H1 (cell line): ENCODE measurements around the gene RNF125. TPM values are rescaled to one million over a fixed set of nuclear protein-coding genes. Genes with fewer than 3 reads are reported as not detected.

ENCODE experiments used
- CTCF ChIA-PET: fragments of 300-600 bp; sonication (Branson Sonifier 250); formaldehyde crosslinking; loops from one replicate; lab custom pipeline; 2021; ENCODE audit not compliant: partially characterized antibody; lab: Charles Lee
- POLR2A ChIA-PET: fragments of 300-600 bp; sonication (Branson Sonifier 250); formaldehyde crosslinking; loops from one replicate; lab custom pipeline; 2021; ENCODE audit warnings: inconsistent platforms; ENCODE audit not compliant: partially characterized antibody; lab: Charles Lee
- DNase-seq, 2 experiments: peaks; one replicate each; pipeline versions ENCODE4 v3.0.0 to v3.0.0-alpha.2; 2010 to 2022; ENCODE audit warnings: low spot score in 2 of 2, low read depth in 1 of 2, mixed read lengths in 1 of 2
- FAIRE-seq: peaks from 2 replicates; lab custom pipeline; 2011; peaks lifted over from hg19 to GRCh38; lab: Jason Lieb, UNC
- H2AFZ ChIP-seq: 2 replicates; pipeline ENCODE4 v1.8.1; 2012; ENCODE audit warnings: low read length, inconsistent platforms
- H2AK5ac ChIP-seq: 2 replicates; pipeline ENCODE4 v1.6.1; 2013; ENCODE audit warnings: low read depth, low read length
- H2BK120ac ChIP-seq: replicated peaks from 2 replicates; pipeline ENCODE3; 2013; ENCODE audit warnings: low read depth, low read length, inconsistent platforms
- H2BK12ac ChIP-seq: 2 replicates; pipeline ENCODE4 v1.6.1; 2013; ENCODE audit warnings: low read depth, low read length
- H2BK15ac ChIP-seq: 2 replicates; pipeline ENCODE4 v1.6.1; 2013; ENCODE audit warnings: low read length
- H2BK20ac ChIP-seq: 2 replicates; pipeline ENCODE4 v1.6.1; 2013; ENCODE audit warnings: low read length
- H2BK5ac ChIP-seq: 2 replicates; pipeline ENCODE4 v1.6.1; 2013; ENCODE audit warnings: low read depth, low read length
- H3K14ac ChIP-seq: 2 replicates; pipeline ENCODE4 v1.6.1; 2013; ENCODE audit warnings: inconsistent platforms; ENCODE audit not compliant: insufficient read length
- H3K18ac ChIP-seq: 2 replicates; pipeline ENCODE4 v1.6.1; 2013; ENCODE audit warnings: low read length; ENCODE audit errors: extremely low read depth
- H3K23ac ChIP-seq: 2 replicates; pipeline ENCODE4 v1.6.1; 2013; ENCODE audit warnings: inconsistent platforms; ENCODE audit not compliant: insufficient read length
- H3K23me2 ChIP-seq: 2 replicates; pipeline ENCODE4 v1.6.1; 2013; ENCODE audit warnings: low read depth, low read length
- H3K27ac ChIP-seq: 2 replicates; pipeline ENCODE4 v1.6.1; 2011; ENCODE audit warnings: low read depth, low read length, inconsistent platforms
- H3K27me3 ChIP-seq, 4 experiments: replicated peaks in 1 of 4; 1 replicate in 1 of 4; 2 replicates in 3 of 4; pipeline versions ENCODE4 v1.6.1 to v1.8.1; 2011 to 2013; ENCODE audit warnings: low read length in 3 of 4, mild to moderate bottlenecking in 3 of 4, inconsistent platforms in 2 of 4, mixed read lengths in 2 of 4, moderate library complexity in 1 of 4; ENCODE audit not compliant: control insufficient read depth in 3 of 4, insufficient read depth in 3 of 4; ENCODE audit errors: extremely low read depth in 1 of 4
- H3K36me3 ChIP-seq, 4 experiments: 2 replicates each; pipeline versions ENCODE4 v1.6.1 to v1.8.1; 2011 to 2013; ENCODE audit warnings: mild to moderate bottlenecking in 4 of 4, low read length in 3 of 4, moderate library complexity in 2 of 4, control low read depth in 1 of 4, inconsistent platforms in 1 of 4; ENCODE audit not compliant: insufficient read depth in 4 of 4, control insufficient read depth in 2 of 4
- H3K4ac ChIP-seq: replicated peaks from 2 replicates; pipeline ENCODE3; 2013; ENCODE audit warnings: low read length, low read depth, mixed read lengths, inconsistent platforms; ENCODE audit not compliant: insufficient read length
- H3K4me1 ChIP-seq, 4 experiments: replicated peaks in 1 of 4; 1 replicate in 1 of 4; 2 replicates in 3 of 4; pipeline versions ENCODE4 v1.6.1 to v1.8.1; 2011 to 2013; ENCODE audit warnings: low read length in 3 of 4, inconsistent platforms in 2 of 4, mixed read lengths in 1 of 4; ENCODE audit not compliant: insufficient read depth in 4 of 4, control insufficient read depth in 3 of 4
- H3K4me2 ChIP-seq, 2 experiments: 2 replicates each; pipeline versions ENCODE4 v1.6.1 to v1.8.1; 2011 to 2013; ENCODE audit warnings: low read depth in 2 of 2, low read length in 2 of 2, control low read depth in 1 of 2, inconsistent platforms in 1 of 2, mild to moderate bottlenecking in 1 of 2; ENCODE audit not compliant: insufficient read depth in 1 of 2
- H3K4me3 ChIP-seq, 4 experiments: fragments of 200-600, 300-600 bp in 1 of 4; sonication (generic), shearing (Covaris generic), sonication (Bioruptor Twin) in 1 of 4; 2 replicates each; pipeline versions ENCODE4 v1.5.1 to v1.8.1; 2011 to 2016; ENCODE audit warnings: low read length in 4 of 4, low read depth in 3 of 4, control low read depth in 2 of 4, inconsistent platforms in 2 of 4, mild to moderate bottlenecking in 2 of 4, mixed read lengths in 1 of 4, moderate library complexity in 1 of 4; ENCODE audit not compliant: insufficient read depth in 2 of 4; ENCODE audit errors: extremely low read depth in 1 of 4
- H3K56ac ChIP-seq: replicated peaks from 2 replicates; pipeline ENCODE3; 2013; ENCODE audit warnings: low read depth, mild to moderate bottlenecking, mixed read lengths, low read length, inconsistent platforms; ENCODE audit not compliant: insufficient read length
- H3K79me1 ChIP-seq: 2 replicates; pipeline ENCODE4 v1.6.1; 2013; ENCODE audit warnings: low read depth, low read length, control low read depth
- H3K79me2 ChIP-seq, 2 experiments: 2 replicates each; pipeline versions ENCODE4 v1.6.1 to v1.8.1; 2012 to 2013; ENCODE audit warnings: low read length in 2 of 2, mild to moderate bottlenecking in 2 of 2, inconsistent platforms in 1 of 2; ENCODE audit not compliant: insufficient read depth in 2 of 2, control insufficient read depth in 1 of 2
- H3K9ac ChIP-seq, 4 experiments: replicated peaks in 1 of 4; 1 replicate in 1 of 4; 2 replicates in 3 of 4; pipeline versions ENCODE4 v1.6.1 to v1.8.1; 2011 to 2013; ENCODE audit warnings: low read depth in 3 of 4, low read length in 3 of 4, control low read depth in 2 of 4, mild to moderate bottlenecking in 2 of 4, moderate library complexity in 2 of 4, inconsistent platforms in 1 of 4; ENCODE audit errors: extremely low read depth in 1 of 4
- H3K9me3 ChIP-seq, 2 experiments: 2 replicates each; pipeline versions ENCODE4 v1.6.1 to v1.8.1; 2012 to 2013; ENCODE audit warnings: mild to moderate bottlenecking in 2 of 2, moderate library complexity in 2 of 2, control low read depth in 1 of 2, inconsistent platforms in 1 of 2, low read depth in 1 of 2, low read length in 1 of 2, mixed read lengths in 1 of 2; ENCODE audit not compliant: insufficient read depth in 2 of 2
- H4K20me1 ChIP-seq, 2 experiments: replicated peaks in 1 of 2; 2 replicates each; pipeline versions ENCODE3 to v1.8.1; 2011 to 2013; ENCODE audit warnings: inconsistent platforms in 2 of 2, low read length in 2 of 2, mild to moderate bottlenecking in 1 of 2; ENCODE audit not compliant: insufficient read depth in 2 of 2, control insufficient read depth in 1 of 2
- H4K5ac ChIP-seq: 2 replicates; pipeline ENCODE4 v1.6.1; 2013; ENCODE audit warnings: low read length, low read depth, mixed read lengths, inconsistent platforms; ENCODE audit not compliant: insufficient read length
- H4K8ac ChIP-seq: 2 replicates; pipeline ENCODE4 v1.8.0; 2013; ENCODE audit warnings: mild to moderate bottlenecking, moderate library complexity, low read length, inconsistent platforms; ENCODE audit not compliant: insufficient read depth; ENCODE audit errors: extremely low read depth
- H4K91ac ChIP-seq: replicated peaks from 2 replicates; pipeline ENCODE3; 2013; ENCODE audit warnings: low read length, mixed read lengths, inconsistent platforms; ENCODE audit not compliant: insufficient read length
- CREB1 ChIP-seq: IDR thresholded peaks from 2 replicates; pipeline ENCODE4 v1.6.1; 2012; ENCODE audit warnings: inconsistent platforms
- CTCF ChIP-seq, 3 experiments: IDR thresholded peaks; 1 replicate in 2 of 3; 2 replicates in 1 of 3; pipeline versions ENCODE4 v1.5.1 to v1.6.1; 2011; ENCODE audit warnings: low read length in 3 of 3, mild to moderate bottlenecking in 3 of 3, inconsistent platforms in 2 of 3, low read depth in 1 of 3, moderate library complexity in 1 of 3; ENCODE audit not compliant: insufficient read depth in 1 of 3; ENCODE audit errors: control extremely low read depth in 1 of 3
- EGR1 ChIP-seq: IDR thresholded peaks from 2 replicates; pipeline ENCODE4 v1.6.1; 2011; ENCODE audit warnings: low read depth, low read length, borderline replicate concordance
- KDM1A ChIP-seq: fragments of 200-600, 300-600 bp; sonication (generic); IDR thresholded peaks from 2 replicates; pipeline ENCODE4 v1.7.1; 2016; ENCODE audit warnings: mild to moderate bottlenecking, low read length, borderline replicate concordance
- KDM4A ChIP-seq: IDR thresholded peaks from one replicate; pipeline ENCODE4 v1.7.1; 2012; ENCODE audit warnings: low read depth, mild to moderate bottlenecking, moderate library complexity, low read length, inconsistent platforms; ENCODE audit not compliant: severe bottlenecking
- KDM5A ChIP-seq: fragments of 200-600 bp; IDR thresholded peaks from 2 replicates; pipeline ENCODE4 v1.7.1; 2012; ENCODE audit warnings: mild to moderate bottlenecking, low read length, inconsistent platforms, mixed read lengths
- MAFK ChIP-seq: IDR thresholded peaks from 2 replicates; pipeline ENCODE4 v1.6.1; 2012; ENCODE audit warnings: low read depth, mild to moderate bottlenecking, improper control_type of control experiment, low read length
- RAD21 ChIP-seq, 2 experiments: IDR thresholded peaks in 1 of 2; conservative IDR thresholded peaks in 1 of 2; 2 replicates each; pipeline ENCODE4 v1.6.1; 2011; ENCODE audit warnings: low read depth in 2 of 2, low read length in 2 of 2, improper control_type of control experiment in 1 of 2, inconsistent platforms in 1 of 2, mild to moderate bottlenecking in 1 of 2, moderate library complexity in 1 of 2
- RBBP5 ChIP-seq: IDR thresholded peaks from 2 replicates; pipeline ENCODE4 v1.7.1; 2012; ENCODE audit warnings: low read depth, mild to moderate bottlenecking, inconsistent platforms, low read length, moderate library complexity, borderline replicate concordance
- SIX5 ChIP-seq: IDR thresholded peaks from 2 replicates; pipeline ENCODE4 v1.6.1; 2011; ENCODE audit warnings: mild to moderate bottlenecking, low read depth, low read length
- SP1 ChIP-seq: IDR thresholded peaks from 2 replicates; pipeline ENCODE4 v1.6.1; 2011; ENCODE audit warnings: low read depth, low read length
- TAF1 ChIP-seq: IDR thresholded peaks from 2 replicates; pipeline ENCODE4 v1.6.1; 2011; ENCODE audit warnings: mild to moderate bottlenecking, low read depth, low read length
- WGBS, 2 experiments: shearing (Covaris generic) in 1 of 2; methylation state at CpG; one replicate each; pipeline versions ENCODE4 v1.1.6 to v1.1.7; 2013 to 2015; ENCODE audit warnings: low lambda C conversion rate in 2 of 2, mixed read lengths in 2 of 2, inconsistent platforms in 1 of 2, low coverage in 1 of 2, missing lambda C conversion rate in 1 of 2; ENCODE audit not compliant: insufficient replicate concordance in 2 of 2, insufficient coverage in 1 of 2, insufficient read length in 1 of 2; ENCODE audit errors: extremely low coverage in 1 of 2, missing lambda C conversion rate in 1 of 2; 5-methylcytosine and 5-hydroxymethylcytosine counted together
- polyA plus RNA-seq, 7 experiments: library from polyadenylated mRNA; depleted of rRNA in 3 of 7; stranded (reverse) in 5 of 7; unstranded in 2 of 7; fragments of >200 nt in 5 of 7; fragments of 200-250 nt in 2 of 7; gene quantifications; 1 replicate in 5 of 7; 2 replicates in 1 of 7; 4 replicates in 1 of 7; pipeline versions ENCODE4 v1.2.1 to v1.2.3, GENCODE V29; 2011 to 2013; ENCODE audit warnings: missing spikeins in 2 of 7, mixed read lengths in 2 of 7
- total RNA-seq: library from RNA; stranded (reverse); fragmentation: NEBNext Ultra II Directional; extraction: Animal tissue kit (Norgen Biotek cat#: 25700); gene quantifications from 2 replicates; pipeline ENCODE4 v1.2.1, GENCODE V29; 2021

RNF125 gene
- total and polyA plus RNA-seq, 2 of the 8 experiments (the other 6 are each of a cell fraction or from before 2014, with no cell fraction given), result 14.3 to 15.2 TPM

GRCh38 chr18:32112826-32113225 lies 94.2 kb downstream of the RNF125 start:
- CTCF ChIA-PET, result interaction anchor here (0.5 to 0.6 kb wide), 2 partner anchors 8 to 403 kb away, joined by 3 read pairs; no protein-coding TSS in a partner anchor
- H3K4me2 ChIP-seq, result no peak overlapping the region
- H3K9ac ChIP-seq, result no peak overlapping the region
- no peak overlapping the region for H2AK5ac ChIP-seq
- H3K23ac ChIP-seq, result no peak overlapping the region
- H3K4me3 ChIP-seq, result no peak overlapping the region
- no peak overlapping the region for H3K4ac ChIP-seq
- H2BK120ac ChIP-seq, result no peak overlapping the region
- H3K36me3 ChIP-seq, result peaks cover 2 to 34% (median 14%) of the 10 kb centered on the region in 4 experiments; a peak in 4 of 8 replicates
- DNase-seq (no peak), FAIRE-seq (no peak)
- no peak overlapping the region for H3K27ac ChIP-seq
- POLR2A ChIA-PET, result no interaction called here
- H3K27me3 ChIP-seq, result no peaks in the 10 kb centered on the region
- H2BK15ac ChIP-seq, result no peak overlapping the region
- no peak overlapping the region for H2BK5ac ChIP-seq
- H2AFZ ChIP-seq, result no peak overlapping the region
- no peaks in the 10 kb centered on the region for H3K9me3 ChIP-seq
- H3K56ac ChIP-seq, result no peak overlapping the region
- H2BK12ac ChIP-seq, result no peak overlapping the region
- peaks cover 0 to 4% of the 10 kb centered on the region in 2 experiments for H4K20me1 ChIP-seq
- peaks cover 0 to 69% of the 10 kb centered on the region in 2 experiments; a peak in 2 of 4 replicates for H3K79me2 ChIP-seq
- H3K18ac ChIP-seq, result no peak overlapping the region
- no peak overlapping the region for H4K91ac ChIP-seq
- H3K4me1 ChIP-seq, result no peaks in the 10 kb centered on the region
- H2BK20ac ChIP-seq, result no peak overlapping the region
- no peak overlapping the region for H4K5ac ChIP-seq
- peaks cover 3% of the 10 kb centered on the region for H3K79me1 ChIP-seq
- H3K14ac ChIP-seq, result no peak overlapping the region
- WGBS, 2 experiments, result 93% methylated on average over 4 of the region's 4 CpGs; no CpG with 5 or more reads in 1 of the 2 experiments
- H3K23me2 ChIP-seq, result no peaks in the 10 kb centered on the region
- no peak overlapping the region for H4K8ac ChIP-seq
- no peak for TF ChIP-seq KDM5A
- no peak for TF ChIP-seq MAFK
- no peak for TF ChIP-seq CREB1
- TF ChIP-seq KDM4A, result no peak
- no peak for TF ChIP-seq CTCF (IDR thresholded peaks at IDR 0.05; ENCODE audit: control extremely low read depth in 1 of 3, insufficient read depth in 1 of 3, low read depth in 1 of 3, low read length in 3 of 3)
- TF ChIP-seq RBBP5, result no peak
- no peak for TF ChIP-seq KDM1A
- no peak for TF ChIP-seq TAF1
- no peak for TF ChIP-seq RAD21 (IDR thresholded peaks at IDR 0.05 in 1 of 2, conservative IDR thresholded peaks at IDR 0.05 in 1 of 2; ENCODE audit: low read depth in 2 of 2, low read length in 2 of 2)
- no peak for TF ChIP-seq SIX5
- TF ChIP-seq SP1, result no peak
- TF ChIP-seq EGR1, result no peak
